Measurements from ENCODE around the gene CIPC.

- TF ChIP-seq CTCF (IDR thresholded peaks at IDR 0.05): no peak
- TF ChIP-seq EP300 (IDR thresholded peaks at IDR 0.05): no peak
- no peak for TF ChIP-seq POLR2A (IDR thresholded peaks at IDR 0.05)
- TF ChIP-seq POLR2AphosphoS5 (IDR thresholded peaks at IDR 0.05): no peak
Observed at GRCh38 chr14:77139022-77139421, 41.0 kb downstream of the CIPC start.
